SK-N-MC (cell line): ENCODE measurements around the gene MAN2B1.

Experiments used
- EZH2 ChIP-seq: fragments of 200-600 bp; sonication (generic); IDR thresholded peaks from one replicate; pipeline ENCODE4 v1.6.1; 2017; ENCODE audit warnings: antibody characterized with exemption
- FOXP2 ChIP-seq: optimal IDR thresholded peaks from 2 replicates; pipeline ENCODE3; 2011; ENCODE audit warnings: mild to moderate bottlenecking, moderate library complexity; ENCODE audit not compliant: insufficient read depth; ENCODE audit errors: extremely low read length, control extremely low read depth
- POLR2AphosphoS5 ChIP-seq: IDR thresholded peaks from 2 replicates; pipeline ENCODE4 v1.6.1; 2012; ENCODE audit warnings: mild to moderate bottlenecking, low read depth, low read length, borderline replicate concordance

- no peak for TF ChIP-seq EZH2
- TF ChIP-seq POLR2AphosphoS5: no peak
- TF ChIP-seq FOXP2: no peak
Measured at GRCh38 chr19:12638611-12639182, 27.8 kb downstream of the MAN2B1 start.
